Measurements from ENCODE around the gene SLC3A2. TPM values are rescaled to one million over a fixed set of nuclear protein-coding genes. Genes with fewer than 3 reads are reported as not detected.
"Not testable (repeated sequence)": the region's sequence is repeated elsewhere in the genome, so short reads cannot be mapped to it uniquely, and the experiment has no call there.

The SLC3A2 gene
- 100 to 1,000 TPM; 176 to 287 TPM for total RNA-seq

DNA sequence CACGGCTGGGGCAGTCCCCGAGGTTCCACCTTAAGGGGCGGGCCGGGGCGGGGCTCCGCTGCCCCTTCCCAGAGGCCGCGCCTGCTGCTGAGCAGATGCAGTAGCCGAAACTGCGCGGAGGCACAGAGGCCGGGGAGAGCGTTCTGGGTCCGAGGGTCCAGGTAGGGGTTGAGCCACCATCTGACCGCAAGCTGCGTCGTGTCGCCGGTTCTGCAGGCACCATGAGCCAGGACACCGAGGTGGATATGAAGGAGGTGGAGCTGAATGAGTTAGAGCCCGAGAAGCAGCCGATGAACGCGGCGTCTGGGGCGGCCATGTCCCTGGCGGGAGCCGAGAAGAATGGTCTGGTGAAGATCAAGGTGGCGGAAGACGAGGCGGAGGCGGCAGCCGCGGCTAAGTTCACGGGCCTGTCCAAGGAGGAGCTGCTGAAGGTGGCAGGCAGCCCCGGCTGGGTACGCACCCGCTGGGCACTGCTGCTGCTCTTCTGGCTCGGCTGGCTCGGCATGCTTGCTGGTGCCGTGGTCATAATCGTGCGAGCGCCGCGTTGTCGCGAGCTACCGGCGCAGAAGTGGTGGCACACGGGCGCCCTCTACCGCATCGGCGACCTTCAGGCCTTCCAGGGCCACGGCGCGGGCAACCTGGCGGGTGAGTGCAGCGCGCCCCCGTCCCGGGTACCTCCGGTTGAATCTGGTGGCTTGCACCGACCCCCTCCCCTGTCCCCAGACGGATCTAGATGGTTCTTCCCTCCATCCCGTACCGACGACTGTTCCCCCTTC is at the start of gene SLC3A2:
TSS of gene SLC3A2 (plus strand) at position 94 of the 776 bp plus-strand sequence. CDS start at position 222, 128 bp downstream.
- H3K4me3 Mint-ChIP-seq: peak within 1 kb of the TSS; percentile 99
- peak within 1 kb of the TSS; percentile 99 for H3K27ac Mint-ChIP-seq
- ATAC-seq (replicated peaks): peak; percentile 81
- H3K27me3 Mint-ChIP-seq: no peaks in the 10 kb centered on the region
- H3K4me1 Mint-ChIP-seq: peaks cover 32% of the 10 kb centered on the region
- peaks cover 76% of the 10 kb centered on the region for H3K36me3 Mint-ChIP-seq (ENCODE audit: low read depth)
- no peaks in the 10 kb centered on the region for H3K9me3 Mint-ChIP-seq

DNA sequence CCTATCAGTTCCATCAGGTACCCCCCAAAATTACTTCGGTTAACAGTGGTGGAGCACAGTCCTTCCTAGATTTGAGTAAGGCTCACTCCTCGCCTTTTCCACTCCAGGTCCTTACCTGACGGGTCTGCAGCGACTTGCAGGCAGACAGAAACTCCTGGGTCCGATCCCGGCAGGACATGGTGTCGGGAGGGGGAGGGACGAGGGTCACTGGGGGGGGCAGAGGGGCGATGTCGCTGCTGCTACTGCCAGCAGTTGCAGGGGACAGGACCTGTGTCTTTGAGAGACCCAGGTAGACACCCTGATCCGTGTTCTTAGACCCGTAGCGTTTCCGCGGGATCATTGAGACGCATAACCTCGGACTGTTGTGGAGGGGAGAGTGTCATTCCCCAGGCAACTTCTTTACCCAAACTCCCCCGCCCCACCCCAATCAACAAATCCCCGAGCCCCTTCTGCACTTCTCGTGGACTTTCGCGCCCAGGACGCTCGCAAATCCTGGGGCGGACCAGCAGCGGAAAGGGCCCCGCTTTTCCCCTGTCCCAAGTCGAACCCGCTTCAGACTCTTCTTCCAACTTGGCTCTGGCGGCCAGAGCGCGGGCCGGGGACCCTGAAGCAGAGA is 49.7 kb upstream of the SLC3A2 start:
- no peaks in the 10 kb centered on the region for H3K27me3 Mint-ChIP-seq
- peaks cover 86% of the 10 kb centered on the region for H3K36me3 Mint-ChIP-seq (ENCODE audit: low read depth)
- H3K4me3 Mint-ChIP-seq: peak overlapping the region; percentile 99
- no peaks in the 10 kb centered on the region for H3K9me3 Mint-ChIP-seq
- peak overlapping the region; percentile 97 for H3K27ac Mint-ChIP-seq
- H3K4me1 Mint-ChIP-seq: peaks cover 15% of the 10 kb centered on the region
- no peak for ATAC-seq (replicated peaks)

DNA sequence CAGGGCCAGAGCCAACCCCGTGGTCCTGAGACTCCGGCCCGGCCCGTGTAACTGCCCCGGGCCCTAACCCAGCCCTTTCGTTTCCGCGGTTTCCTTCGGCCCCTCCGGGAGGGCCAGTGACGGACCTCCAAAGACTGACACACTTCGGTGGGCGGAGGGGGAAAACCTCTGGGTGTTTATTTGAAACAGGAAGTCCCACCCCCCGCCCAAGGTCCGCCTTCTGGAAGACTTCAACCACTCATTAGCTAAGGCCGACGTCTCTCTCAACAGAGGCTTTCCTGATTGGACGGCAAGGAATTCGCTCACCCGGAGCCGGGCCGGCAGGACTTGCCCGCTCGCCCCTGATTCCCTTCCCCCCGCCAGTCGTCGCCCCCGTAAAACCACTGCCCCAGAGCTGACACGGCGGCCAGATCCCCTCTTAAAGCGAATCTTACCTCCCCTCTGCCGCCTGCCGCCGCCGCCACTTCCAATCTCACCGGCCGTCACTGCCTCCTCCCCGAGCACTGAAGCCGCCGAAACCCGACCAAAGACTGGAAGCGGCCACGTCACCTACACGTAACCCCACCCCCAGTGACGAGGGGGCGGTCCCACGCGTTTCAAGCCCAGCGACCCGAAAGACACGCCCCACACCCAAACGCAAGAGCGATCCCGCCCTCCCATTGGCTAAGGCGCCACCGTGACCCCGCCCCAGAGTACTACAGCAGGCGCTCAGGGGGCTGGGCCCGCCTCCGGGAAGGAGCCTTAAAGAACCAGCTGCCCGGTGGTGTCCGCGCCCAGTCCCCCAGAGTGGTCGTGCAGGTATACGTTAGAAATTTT is 49.0 kb upstream of the SLC3A2 start, which contains the start of gene STX5:
TSS of gene STX5 (minus strand) at position 532 of the 816 bp plus-strand sequence. CDS start 808 bp downstream, outside the sequence.
- H3K9me3 Mint-ChIP-seq: no peaks in the 10 kb centered on the region
- peaks cover 15% of the 10 kb centered on the region for H3K4me1 Mint-ChIP-seq
- peak within 1 kb of the TSS; percentile 97 for H3K27ac Mint-ChIP-seq
- H3K4me3 Mint-ChIP-seq: peak within 1 kb of the TSS; percentile 99
- no peaks in the 10 kb centered on the region for H3K27me3 Mint-ChIP-seq
- H3K36me3 Mint-ChIP-seq (ENCODE audit: low read depth): peaks cover 86% of the 10 kb centered on the region
- peak; percentile 94 for ATAC-seq (replicated peaks)

DNA sequence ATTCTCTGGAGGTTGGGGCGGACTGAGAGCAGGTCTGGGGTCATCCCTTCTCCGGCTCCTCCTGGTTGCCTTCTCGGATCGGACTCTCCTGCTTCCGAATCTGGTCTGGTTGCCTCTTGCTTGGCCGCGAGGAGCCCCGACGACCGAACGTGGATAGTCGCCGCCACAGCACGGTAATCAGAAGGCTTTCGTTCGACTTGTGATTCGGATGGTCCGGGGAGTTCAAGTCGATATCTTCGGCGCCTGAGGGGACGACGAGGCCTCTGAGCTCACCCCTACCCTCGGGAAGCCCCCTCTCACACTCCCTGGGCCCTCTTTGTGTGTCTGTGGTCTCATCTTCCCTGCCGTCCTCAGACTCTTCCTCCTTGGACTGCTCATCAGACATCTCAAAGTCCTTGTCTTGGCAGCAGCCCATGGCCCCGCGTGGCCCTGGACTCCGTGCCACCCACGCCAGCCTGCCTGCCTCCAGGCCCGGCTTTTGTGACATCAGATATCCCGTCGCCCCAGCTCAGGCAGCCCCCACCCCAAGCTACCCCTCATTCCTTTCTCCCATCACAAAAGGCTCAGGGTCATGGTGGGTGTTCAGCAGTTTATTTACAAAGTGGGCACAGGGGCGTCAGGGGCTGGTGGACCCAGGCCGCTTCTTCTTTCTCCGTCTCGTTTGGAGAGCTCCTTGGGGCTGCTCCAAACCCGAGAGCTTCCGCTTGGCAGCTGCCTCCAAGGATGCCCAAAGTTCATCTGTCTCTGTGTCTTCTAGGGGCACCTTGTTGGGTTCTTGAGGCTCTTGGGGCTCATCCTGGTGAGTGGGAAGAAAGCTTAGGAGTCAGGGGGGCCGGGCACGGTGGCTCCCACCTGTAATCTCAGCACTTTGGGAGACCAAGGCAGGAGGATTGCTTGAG is 48.1 kb upstream of the SLC3A2 start, which contains the start of gene TEX54:
TSS of gene TEX54 (minus strand) at position 506 of the 899 bp plus-strand sequence.
- Mint-ChIP-seq H3K9me3 (no peaks in the 10 kb centered on the region), H3K36me3 (ENCODE audit: low read depth) (peaks cover 86% of the 10 kb centered on the region), H3K4me1 (peaks cover 19% of the 10 kb centered on the region), H3K27ac (peak within 1 kb of the TSS; percentile 97), H3K27me3 (no peaks in the 10 kb centered on the region), H3K4me3 (peak within 1 kb of the TSS; percentile 99)
- peak; percentile 1 for ATAC-seq (replicated peaks)

DNA sequence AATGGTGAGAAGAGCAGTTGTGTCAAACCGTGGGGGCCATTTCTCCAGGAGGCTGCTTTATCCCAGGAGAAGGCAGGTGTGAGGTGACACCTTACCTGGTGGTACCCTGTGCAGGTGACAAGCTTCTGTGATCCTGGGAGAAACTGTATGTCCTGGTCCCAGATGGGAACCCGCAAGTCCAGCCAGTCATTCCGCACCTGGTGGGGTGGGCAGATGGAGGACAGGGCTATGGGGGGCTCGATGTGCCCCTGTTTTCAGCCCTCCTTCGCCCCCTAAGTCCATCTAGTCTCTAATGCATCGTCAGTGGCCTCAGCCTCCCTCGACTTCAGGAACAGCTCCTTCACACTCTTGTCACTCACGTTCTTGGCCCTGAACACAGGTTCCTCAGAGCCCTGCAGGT is 45.4 kb upstream of the SLC3A2 start:
- Mint-ChIP-seq H3K27me3 (no peaks in the 10 kb centered on the region), H3K4me3 (no peak overlapping the region), H3K9me3 (no peaks in the 10 kb centered on the region), H3K4me1 (peaks cover 26% of the 10 kb centered on the region), H3K36me3 (ENCODE audit: low read depth) (peaks cover 75% of the 10 kb centered on the region), H3K27ac (peak overlapping the region; percentile 82)
- ATAC-seq (replicated peaks): no peak

DNA sequence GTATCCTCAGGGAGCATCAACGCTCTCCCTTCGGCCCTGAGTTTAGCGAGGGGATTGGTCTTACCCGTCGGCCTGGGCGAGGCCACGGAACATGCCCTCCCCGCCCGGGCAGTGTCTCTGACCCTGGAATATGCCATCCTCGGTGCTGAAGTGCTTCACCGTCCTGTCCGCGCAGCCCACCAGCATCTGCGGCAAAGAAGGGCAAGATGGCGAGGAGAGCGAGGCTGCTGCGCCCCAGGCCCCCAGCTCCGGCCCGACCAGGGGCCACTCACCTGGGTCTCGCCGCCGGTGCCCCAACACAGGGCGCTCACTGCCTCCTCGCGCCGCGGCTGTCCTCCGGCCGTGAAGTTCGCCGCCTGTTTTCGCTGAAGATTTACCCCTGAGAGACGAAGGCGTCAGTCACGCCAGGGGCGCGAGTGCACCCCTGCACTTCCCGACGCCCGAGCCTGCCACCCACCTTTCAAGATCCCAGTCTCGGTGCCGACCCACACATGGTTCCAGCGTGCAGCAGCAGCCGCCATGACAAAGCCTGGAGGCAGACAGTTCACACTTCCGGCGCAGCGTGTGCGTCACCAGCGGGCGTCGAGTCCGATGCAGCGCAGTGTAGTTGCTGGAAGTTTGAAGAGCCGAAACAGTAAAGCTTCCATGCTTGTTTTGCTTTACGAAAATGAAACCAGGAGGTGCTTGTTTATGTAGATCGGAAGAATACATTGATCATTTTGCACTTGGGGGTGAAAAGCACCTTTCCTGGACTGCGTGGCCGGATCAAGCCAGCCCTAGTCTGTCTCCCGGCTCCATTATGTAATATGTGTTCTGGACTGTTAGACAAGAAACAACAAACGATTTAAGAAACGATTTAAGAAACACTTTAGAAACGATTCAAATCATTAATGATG is 41.4 kb upstream of the SLC3A2 start, which contains the start of gene WDR74:
TSS of gene WDR74 (minus strand) at position 541 of the 896 bp plus-strand sequence. CDS start at position 521, 20 bp downstream.
- ATAC-seq (replicated peaks): peak; percentile 56
- no peak within 1 kb of the TSS for H3K27ac Mint-ChIP-seq
- no peaks in the 10 kb centered on the region for H3K9me3 Mint-ChIP-seq
- H3K4me1 Mint-ChIP-seq: peaks cover 24% of the 10 kb centered on the region
- no peak within 1 kb of the TSS for H3K4me3 Mint-ChIP-seq
- no peaks in the 10 kb centered on the region for H3K27me3 Mint-ChIP-seq
- H3K36me3 Mint-ChIP-seq (ENCODE audit: low read depth): peaks cover 37% of the 10 kb centered on the region

DNA sequence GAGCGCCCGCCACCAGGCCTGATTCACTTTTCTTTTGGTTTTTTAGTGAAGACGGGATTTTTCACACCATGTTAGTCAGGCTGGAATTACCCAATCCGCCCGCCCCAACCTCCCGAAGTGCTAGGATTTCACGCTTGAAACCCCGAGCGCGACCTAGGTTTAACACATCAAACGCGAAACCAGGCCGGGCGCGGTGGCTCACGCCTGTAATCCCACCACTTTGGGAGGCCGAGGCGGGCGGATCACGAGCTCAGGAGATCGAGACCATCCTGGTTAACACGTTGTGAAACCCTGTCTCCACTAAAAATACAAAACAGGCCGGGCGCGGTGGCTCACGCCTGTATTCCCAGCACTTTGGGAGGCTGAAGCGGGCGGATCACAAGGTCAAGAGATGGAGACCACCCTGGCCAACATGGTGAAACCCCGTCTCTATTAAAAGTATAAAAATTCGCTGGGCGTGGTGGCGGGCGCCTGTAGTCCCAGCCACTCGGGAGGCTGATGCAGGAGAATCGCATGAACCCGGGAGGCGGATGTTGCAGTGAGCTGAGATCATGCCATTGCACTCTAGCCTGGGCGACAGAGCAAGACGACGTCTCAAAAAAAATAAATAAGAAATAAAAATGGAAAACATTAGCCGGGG is 39.9 kb upstream of the SLC3A2 start:
- Mint-ChIP-seq H3K4me1 (peaks cover 18% of the 10 kb centered on the region), H3K36me3 (ENCODE audit: low read depth) (peaks cover 22% of the 10 kb centered on the region)
- not testable (repeated sequence) for H3K9me3 Mint-ChIP-seq, H3K4me3 Mint-ChIP-seq, H3K27me3 Mint-ChIP-seq, H3K27ac Mint-ChIP-seq
- peak; percentile 42 for ATAC-seq (replicated peaks)

DNA sequence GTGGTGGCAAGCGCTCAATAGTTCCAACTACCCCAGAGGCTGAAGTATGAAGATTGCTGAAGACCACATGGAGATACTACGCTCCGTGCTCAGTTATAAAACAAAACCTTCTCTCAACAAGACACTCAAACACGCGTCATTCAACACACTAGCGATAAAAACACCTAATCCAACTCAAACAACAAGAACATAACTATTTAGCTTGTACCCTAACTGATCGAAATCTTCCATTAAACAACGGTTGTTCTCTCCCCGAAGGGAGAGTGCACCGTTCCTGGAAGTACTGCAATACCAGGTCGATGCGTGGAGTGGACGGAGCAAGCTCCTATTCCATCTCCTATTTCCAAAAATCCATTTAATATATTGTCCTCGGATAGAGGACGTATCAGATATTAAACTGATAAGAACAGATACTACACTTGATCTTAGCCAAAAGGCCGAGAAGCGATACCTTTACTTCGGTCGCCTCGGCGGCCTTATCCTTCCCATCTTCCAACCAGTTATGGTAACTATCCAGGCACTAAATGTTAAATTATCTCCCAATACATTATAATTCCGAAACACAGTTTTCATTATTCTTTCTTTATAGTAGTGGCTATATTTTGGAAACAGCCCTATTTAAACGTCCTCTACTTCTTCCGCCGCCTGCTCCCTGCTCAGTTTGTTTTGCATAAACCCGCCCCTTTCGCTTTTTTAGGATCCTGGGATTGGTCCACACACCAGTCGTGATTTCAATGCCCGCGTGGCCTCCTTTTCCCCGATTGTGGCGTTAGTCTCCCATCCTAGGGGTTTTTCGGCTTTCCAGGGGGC is 39.1 kb upstream of the SLC3A2 start:
- peak; percentile 70 for ATAC-seq (replicated peaks)
- peaks cover 14% of the 10 kb centered on the region for H3K36me3 Mint-ChIP-seq (ENCODE audit: low read depth)
- H3K27ac Mint-ChIP-seq: no peak overlapping the region
- H3K4me1 Mint-ChIP-seq: peaks cover 18% of the 10 kb centered on the region
- H3K27me3 Mint-ChIP-seq: no peaks in the 10 kb centered on the region
- H3K4me3 Mint-ChIP-seq: no peak overlapping the region
- no peaks in the 10 kb centered on the region for H3K9me3 Mint-ChIP-seq

DNA sequence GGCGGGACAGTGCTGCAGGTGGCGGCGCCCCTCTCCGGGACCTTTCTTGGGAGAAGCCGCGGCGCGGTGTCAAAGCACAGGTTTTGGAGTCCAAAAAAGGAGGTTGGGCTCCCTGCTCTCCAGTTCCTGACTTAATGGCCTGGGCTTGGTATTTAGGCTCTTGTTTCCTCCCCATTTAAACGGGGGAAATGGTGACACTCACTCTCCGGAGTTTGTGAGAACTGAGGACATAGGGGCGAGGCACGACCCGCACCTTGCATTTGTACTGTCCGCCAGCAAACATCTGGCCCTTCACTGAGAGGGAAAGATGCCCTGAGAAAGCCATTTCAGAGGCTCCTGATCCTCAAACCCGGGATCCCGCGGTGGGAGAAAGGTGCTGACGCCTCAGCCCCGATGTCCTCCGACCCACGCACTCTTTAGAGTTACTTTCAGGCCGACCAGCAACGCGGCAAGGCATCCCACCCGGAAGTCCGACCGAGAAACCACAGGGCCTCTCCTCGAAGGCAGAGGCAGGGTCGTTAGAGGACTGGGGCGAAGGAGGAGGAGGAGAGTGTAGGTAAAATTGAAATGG is 38.4 kb upstream of the SLC3A2 start:
- no peak for ATAC-seq (replicated peaks)
- Mint-ChIP-seq H3K36me3 (ENCODE audit: low read depth) (peaks cover 7% of the 10 kb centered on the region), H3K27ac (no peak overlapping the region)

DNA sequence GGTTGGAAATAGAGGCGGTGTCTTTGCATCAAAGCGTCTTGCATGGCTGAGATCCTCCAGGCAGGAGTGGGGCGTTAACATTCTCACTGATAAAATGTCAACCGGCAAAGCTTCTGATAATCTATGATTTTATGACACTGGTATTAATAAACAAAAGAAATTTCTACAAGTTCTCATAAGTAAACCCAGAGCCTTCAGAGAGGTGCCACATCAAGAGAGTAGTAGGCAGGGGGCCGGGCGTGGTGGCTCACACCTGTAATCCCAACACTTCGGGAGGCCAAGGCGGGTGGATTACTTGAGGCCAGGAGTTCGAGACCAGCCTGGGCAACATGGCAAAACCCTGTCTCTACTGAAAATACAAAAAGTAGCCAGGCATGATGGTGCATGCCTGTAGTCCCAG is 37.8 kb upstream of the SLC3A2 start:
- not testable (repeated sequence) for H3K9me3 Mint-ChIP-seq; H3K27ac Mint-ChIP-seq; H3K27me3 Mint-ChIP-seq; ATAC-seq (replicated peaks); H3K4me3 Mint-ChIP-seq; H3K36me3 Mint-ChIP-seq (ENCODE audit: low read depth)
- peaks cover 11% of the 10 kb centered on the region for H3K4me1 Mint-ChIP-seq

More for the DNA sequence above, 38.4 kb upstream of the SLC3A2 start:
- H3K9me3 Mint-ChIP-seq: no peaks in the 10 kb centered on the region
- no peaks in the 10 kb centered on the region for H3K27me3 Mint-ChIP-seq
- peaks cover 17% of the 10 kb centered on the region for H3K4me1 Mint-ChIP-seq
- H3K4me3 Mint-ChIP-seq: no peak overlapping the region

DNA sequence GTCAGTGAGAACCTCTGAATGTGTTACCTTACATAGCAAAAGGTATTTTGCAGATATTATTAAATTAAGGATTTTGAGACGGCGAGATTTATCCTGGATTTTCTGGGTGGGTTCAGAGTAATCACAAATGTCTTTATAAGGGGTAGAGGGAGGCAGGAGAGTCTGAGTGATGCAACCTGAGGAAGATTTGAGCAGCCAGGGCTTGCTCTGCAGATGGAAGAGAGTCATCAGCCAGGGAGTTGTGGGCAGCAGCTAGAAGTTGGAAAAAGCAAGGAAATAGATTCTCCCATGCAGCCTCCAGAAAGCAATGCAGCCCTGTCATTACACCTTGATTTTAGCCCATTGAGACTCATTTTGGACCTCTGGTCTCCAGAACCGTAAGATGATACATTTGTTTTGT is 37.2 kb upstream of the SLC3A2 start:
- ATAC-seq (replicated peaks): no peak
- H3K27ac Mint-ChIP-seq: no peak overlapping the region
- H3K9me3 Mint-ChIP-seq: no peaks in the 10 kb centered on the region
- H3K27me3 Mint-ChIP-seq: no peaks in the 10 kb centered on the region
- H3K36me3 Mint-ChIP-seq (ENCODE audit: low read depth): no peaks in the 10 kb centered on the region
- H3K4me1 Mint-ChIP-seq: peaks cover 11% of the 10 kb centered on the region
- H3K4me3 Mint-ChIP-seq: no peak overlapping the region

Measured in activated T-helper 17 cell treated with anti-CD3 and anti-CD28 coated beads, Interleukin-2, amount 50 U/mL, for 72 hours (primary cell).